ENCODE measurements around the gene C9orf153. TPM values are rescaled to one million over a fixed set of nuclear protein-coding genes. Genes with fewer than 3 reads are reported as not detected.

The C9orf153 gene
- total RNA-seq, 1 donor from 2014 or later, result 0.19 TPM

DNA sequence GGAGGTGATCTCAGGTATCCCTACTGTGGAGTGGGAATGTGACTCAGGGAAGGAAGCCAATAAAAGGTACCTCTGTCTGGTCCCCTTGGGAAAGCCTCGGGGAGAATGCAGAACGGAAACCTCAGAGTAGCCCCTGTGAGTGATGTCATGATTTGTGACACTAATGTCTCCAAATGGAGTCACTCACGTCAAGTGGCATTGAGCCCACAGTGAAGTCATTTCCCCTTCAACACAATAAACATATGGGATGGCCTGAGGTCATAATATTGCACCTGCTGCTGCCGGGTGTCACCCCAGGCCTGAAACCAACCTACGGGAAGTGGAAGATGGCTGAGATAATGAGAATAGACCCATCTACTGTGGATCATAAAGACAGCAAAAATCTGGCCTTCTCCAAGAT, 84.2 kb downstream of the C9orf153 start:
- Mint-ChIP-seq H3K27ac (ENCODE audit: unreplicated experiment) (no peak overlapping the region), H3K36me3 (ENCODE audit: low read depth) (no peaks in the 10 kb centered on the region), H3K27me3 (ENCODE audit: low read depth) (no peaks in the 10 kb centered on the region), H3K9me3 (peaks cover 2% of the 10 kb centered on the region), H3K4me1 (peaks cover 13% of the 10 kb centered on the region), H3K4me3 (no peak overlapping the region)
- TF ChIP-seq, protein P1, sequence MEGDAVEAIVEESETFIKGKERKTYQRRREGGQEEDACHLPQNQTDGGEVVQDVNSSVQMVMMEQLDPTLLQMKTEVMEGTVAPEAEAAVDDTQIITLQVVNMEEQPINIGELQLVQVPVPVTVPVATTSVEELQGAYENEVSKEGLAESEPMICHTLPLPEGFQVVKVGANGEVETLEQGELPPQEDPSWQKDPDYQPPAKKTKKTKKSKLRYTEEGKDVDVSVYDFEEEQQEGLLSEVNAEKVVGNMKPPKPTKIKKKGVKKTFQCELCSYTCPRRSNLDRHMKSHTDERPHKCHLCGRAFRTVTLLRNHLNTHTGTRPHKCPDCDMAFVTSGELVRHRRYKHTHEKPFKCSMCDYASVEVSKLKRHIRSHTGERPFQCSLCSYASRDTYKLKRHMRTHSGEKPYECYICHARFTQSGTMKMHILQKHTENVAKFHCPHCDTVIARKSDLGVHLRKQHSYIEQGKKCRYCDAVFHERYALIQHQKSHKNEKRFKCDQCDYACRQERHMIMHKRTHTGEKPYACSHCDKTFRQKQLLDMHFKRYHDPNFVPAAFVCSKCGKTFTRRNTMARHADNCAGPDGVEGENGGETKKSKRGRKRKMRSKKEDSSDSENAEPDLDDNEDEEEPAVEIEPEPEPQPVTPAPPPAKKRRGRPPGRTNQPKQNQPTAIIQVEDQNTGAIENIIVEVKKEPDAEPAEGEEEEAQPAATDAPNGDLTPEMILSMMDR (conservative IDR thresholded peaks at IDR 0.05), result no peak
- DNase-seq (ENCODE audit: low read depth, low spot score), result no peak

Other genes starting within 250 kb of the C9orf153 start
- 105 and 111 TPM in 2 replicates for gene GOLM1, start 160.1 kb downstream of the C9orf153 start, total RNA-seq
- 17.3 and 18.0 TPM in 2 replicates for gene ISCA1, start 22.9 kb upstream of the C9orf153 start, total RNA-seq
- gene TUT7, start 94.8 kb upstream of the C9orf153 start, total RNA-seq, result 16.9 and 17.9 TPM in 2 replicates

Data from neural crest cell (in vitro differentiated cells).